ENCODE data around the gene MRPL37.

Gene MRPL37

DNA sequence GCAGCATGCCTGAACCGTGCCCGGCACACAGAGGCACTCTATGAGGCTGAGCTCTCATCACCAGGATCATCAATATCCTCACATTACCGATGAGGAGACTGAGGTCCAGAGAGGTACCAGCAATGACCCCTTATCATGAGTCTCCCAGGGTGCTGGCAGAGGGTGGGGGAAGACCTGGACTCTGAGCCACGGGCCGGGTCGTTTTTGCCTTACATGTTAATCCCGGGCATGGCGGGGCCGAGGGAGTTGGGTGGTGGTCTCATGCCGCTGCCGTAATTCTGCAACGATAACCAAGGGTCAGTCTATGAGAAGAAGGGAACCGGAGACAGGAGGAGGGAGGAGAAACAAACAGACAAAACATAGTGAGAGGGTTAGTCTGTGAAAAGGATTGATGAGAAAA is 43.1 kb downstream of the MRPL37 start:
- Histone ChIP-seq H3K27me3 (no peaks in the 10 kb centered on the region), H3K36me3 (peaks cover 37 to 96% (median 45%) of the 10 kb centered on the region in 3 donors), H3K9me3 (no peaks in the 10 kb centered on the region), H3K27ac (no peak overlapping the region), H3K4me1 (peaks cover 0 to 41% (median 13%) of the 10 kb centered on the region in 4 donors), H3K4me3 (no peak overlapping the region)
- DNase-seq = no peak
- intact Hi-C loops (cut with DNase I; ENCODE audit: low total_unique reads) = no loop called here
- TF ChIP-seq CTCF (IDR thresholded peaks at IDR 0.05) = no peak

DNA sequence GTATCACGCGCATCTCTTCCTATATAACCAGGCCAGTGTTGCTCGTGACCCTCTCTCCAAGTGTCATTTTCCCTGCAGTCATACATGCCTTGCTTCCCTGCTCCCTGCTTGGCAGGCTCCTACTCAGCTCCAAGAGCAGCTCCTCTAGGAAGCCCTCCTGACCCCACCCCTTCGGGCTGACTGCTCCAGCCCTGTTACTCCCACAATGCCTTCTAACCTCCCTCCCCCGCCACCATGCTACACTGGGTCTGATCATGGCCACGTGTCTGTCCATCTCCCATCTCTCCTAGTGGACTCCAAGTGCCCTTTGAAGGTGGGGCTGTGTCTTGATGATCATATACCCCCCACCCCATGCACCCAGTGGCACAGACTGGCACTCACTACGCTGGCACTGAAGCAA is 44.7 kb downstream of the MRPL37 start:
- Histone ChIP-seq H3K36me3 (peaks cover 26 to 86% (median 46%) of the 10 kb centered on the region in 3 donors), H3K27me3 (no peaks in the 10 kb centered on the region), H3K4me3 (no peak overlapping the region)

DNA sequence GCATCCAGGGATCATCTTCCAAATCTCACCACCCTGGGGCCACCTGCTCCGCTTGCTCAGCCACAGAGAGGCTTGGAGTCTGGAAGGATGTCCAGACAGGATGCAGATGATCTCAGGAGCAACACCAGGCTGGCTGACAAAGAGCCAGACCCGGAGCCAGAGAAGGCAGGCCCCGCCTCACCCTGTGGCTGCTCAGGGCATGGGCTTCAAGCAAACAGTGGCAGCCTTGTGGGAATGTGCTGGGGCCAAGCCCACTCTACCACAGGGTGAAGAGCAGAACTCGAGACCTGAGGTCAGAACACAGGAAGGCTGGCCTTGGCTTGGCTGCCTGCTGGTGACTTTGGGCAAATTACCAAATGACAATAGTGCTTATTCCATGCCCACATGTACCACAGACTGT is 45.5 kb downstream of the MRPL37 start:
- peaks cover 0 to 40% (median 13%) of the 10 kb centered on the region in 4 donors for H3K4me1 ChIP-seq
- no peak for DNase-seq
- no peak overlapping the region for H3K4me3 ChIP-seq
- no peak for TF ChIP-seq CTCF (IDR thresholded peaks at IDR 0.05)
- intact Hi-C loops (cut with DNase I; ENCODE audit: low total_unique reads) = no loop called here
- H3K27me3 ChIP-seq = no peaks in the 10 kb centered on the region
- H3K27ac ChIP-seq = peak overlapping the region; percentile 28 to 53
- H3K9me3 ChIP-seq = no peaks in the 10 kb centered on the region
- peaks cover 26 to 78% (median 47%) of the 10 kb centered on the region in 3 donors for H3K36me3 ChIP-seq

More for the DNA sequence above, 44.7 kb downstream of the MRPL37 start:
- intact Hi-C loops (cut with DNase I; ENCODE audit: low total_unique reads) = no loop called here
- Histone ChIP-seq H3K4me1 (peaks cover 0 to 36% (median 11%) of the 10 kb centered on the region in 4 donors), H3K27ac (peak overlapping the region; percentile 28 to 53), H3K9me3 (no peaks in the 10 kb centered on the region)
- no peak for TF ChIP-seq CTCF (IDR thresholded peaks at IDR 0.05)
- no peak for DNase-seq

GRCh38 chr1:54246116-54246721 is 46.3 kb downstream of the MRPL37 start:
- intact Hi-C loops (cut with DNase I; ENCODE audit: low total_unique reads) = no loop called here
- no peak for TF ChIP-seq CTCF (IDR thresholded peaks at IDR 0.05)
- H3K4me3 ChIP-seq = no peak overlapping the region
- H3K27me3 ChIP-seq = no peaks in the 10 kb centered on the region
- peak overlapping the region in 1 of 2 donors; percentile 53 for H3K27ac ChIP-seq
- DNase-seq = no peak
- peaks cover 27 to 78% (median 47%) of the 10 kb centered on the region in 3 donors for H3K36me3 ChIP-seq
- no peaks in the 10 kb centered on the region for H3K9me3 ChIP-seq
- H3K4me1 ChIP-seq = peaks cover 0 to 43% (median 14%) of the 10 kb centered on the region in 4 donors

- no peak for DNase-seq
- no peak for TF ChIP-seq CTCF (IDR thresholded peaks at IDR 0.05)
These were observed 48.0 kb downstream of the MRPL37 start for GRCh38 chr1:54247863-54248515.

More at GRCh38 chr1:54247863-54248515, 48.0 kb downstream of the MRPL37 start:
- Histone ChIP-seq H3K27ac (peak overlapping the region; percentile 11 to 32), H3K9me3 (no peaks in the 10 kb centered on the region), H3K4me3 (no peak overlapping the region), H3K27me3 (no peaks in the 10 kb centered on the region), H3K4me1 (peaks cover 0 to 33% (median 14%) of the 10 kb centered on the region in 4 donors), H3K36me3 (peaks cover 23 to 68% (median 38%) of the 10 kb centered on the region in 3 donors)
- intact Hi-C loops (cut with DNase I; ENCODE audit: low total_unique reads) = no loop called here

Measured in tibial artery (tissue), 4 donors.